Measurements from ENCODE around the gene NEURL4.
"Not testable (repeated sequence)": the region's sequence is repeated elsewhere in the genome, so short reads cannot be mapped to it uniquely, and the experiment has no call there.

NEURL4 gene

GRCh38 chr17:7348478-7349242, 19.5 kb upstream of the NEURL4 start:
- Histone ChIP-seq H4K20me1 (0 out of 2 replicates have a peak, but pooled peaks cover 6% of the 10 kb centered on the region), H3K36me3 (peaks cover 33% of the 10 kb centered on the region), H3K9me3 (no peaks in the 10 kb centered on the region), H3K9ac (no peak overlapping the region), H3K4me1 (peaks cover 35% of the 10 kb centered on the region), H3K4me2 (no peak overlapping the region), H3K27me3 (no peaks in the 10 kb centered on the region), H3K27ac (no peak overlapping the region), H3K4me3 (no peak overlapping the region)
- no peak for TF ChIP-seq Cebpa-rat (IDR thresholded peaks at IDR 0.05)

GRCh38 chr17:7347630-7348477, 18.7 kb upstream of the NEURL4 start:
- TF ChIP-seq Cebpa-rat (IDR thresholded peaks at IDR 0.05): no peak
- H3K27ac ChIP-seq: no peak overlapping the region
- no peak overlapping the region for H3K9ac ChIP-seq
- no peaks in the 10 kb centered on the region for H3K27me3 ChIP-seq
- peaks cover 27% of the 10 kb centered on the region for H3K4me1 ChIP-seq
- H3K36me3 ChIP-seq: peaks cover 41% of the 10 kb centered on the region
- H3K9me3 ChIP-seq: no peaks in the 10 kb centered on the region
- 0 out of 2 replicates have a peak, but pooled peaks cover 6% of the 10 kb centered on the region for H4K20me1 ChIP-seq
- H3K4me2 ChIP-seq: no peak overlapping the region
- no peak overlapping the region for H3K4me3 ChIP-seq

GRCh38 chr17:7346761-7347614, 17.9 kb upstream of the NEURL4 start:
- peaks cover 20% of the 10 kb centered on the region for H3K4me1 ChIP-seq
- no peak overlapping the region for H3K4me2 ChIP-seq
- no peak for TF ChIP-seq Cebpa-rat (IDR thresholded peaks at IDR 0.05)
- H3K36me3 ChIP-seq: peaks cover 50% of the 10 kb centered on the region
- H3K27me3 ChIP-seq: no peaks in the 10 kb centered on the region
- H3K27ac ChIP-seq: no peak overlapping the region
- no peak overlapping the region for H3K4me3 ChIP-seq
- H3K9ac ChIP-seq: no peak overlapping the region
- 0 out of 2 replicates have a peak, but pooled peaks cover 6% of the 10 kb centered on the region for H4K20me1 ChIP-seq
- no peaks in the 10 kb centered on the region for H3K9me3 ChIP-seq

- Histone ChIP-seq H4K20me1 (no peaks in the 10 kb centered on the region), H3K9ac (no peak overlapping the region), H3K4me2 (no peak overlapping the region), H3K27me3 (no peaks in the 10 kb centered on the region), H3K36me3 (peaks cover 73% of the 10 kb centered on the region), H3K27ac (no peak overlapping the region), H3K9me3 (no peaks in the 10 kb centered on the region), H3K4me3 (no peak overlapping the region), H3K4me1 (peaks cover 18% of the 10 kb centered on the region)
- TF ChIP-seq Cebpa-rat (IDR thresholded peaks at IDR 0.05): no peak
These were observed 14.1 kb upstream of the NEURL4 start for GRCh38 chr17:7343250-7343649.

GRCh38 chr17:7341842-7342241, 12.7 kb upstream of the NEURL4 start:
- H3K4me1 ChIP-seq: peaks cover 32% of the 10 kb centered on the region
- no peak overlapping the region for H3K27ac ChIP-seq
- peaks cover 59% of the 10 kb centered on the region for H3K36me3 ChIP-seq
- no peak overlapping the region for H3K9ac ChIP-seq
- H4K20me1 ChIP-seq: no peaks in the 10 kb centered on the region
- no peaks in the 10 kb centered on the region for H3K9me3 ChIP-seq
- H3K4me2 ChIP-seq: no peak overlapping the region
- H3K4me3 ChIP-seq: no peak overlapping the region
- no peaks in the 10 kb centered on the region for H3K27me3 ChIP-seq
- TF ChIP-seq Cebpa-rat (IDR thresholded peaks at IDR 0.05): no peak

- Histone ChIP-seq H3K4me3 (no peak overlapping the region), H4K20me1 (no peaks in the 10 kb centered on the region), H3K36me3 (peaks cover 50% of the 10 kb centered on the region), H3K9me3 (no peaks in the 10 kb centered on the region), H3K27ac (no peak overlapping the region), H3K4me1 (peaks cover 49% of the 10 kb centered on the region), H3K9ac (no peak overlapping the region; the same call in 1 of the 2 replicates), H3K27me3 (no peaks in the 10 kb centered on the region), H3K4me2 (no peak overlapping the region)
- no peak for TF ChIP-seq Cebpa-rat (IDR thresholded peaks at IDR 0.05)
These were observed 11.0 kb upstream of the NEURL4 start for GRCh38 chr17:7340179-7340578.

- H3K9me3 ChIP-seq, H3K27me3 ChIP-seq, H4K20me1 ChIP-seq: not testable (repeated sequence)
- H3K36me3 ChIP-seq: peaks cover 32% of the 10 kb centered on the region
- peak overlapping the region; percentile 75; the same call in 1 of the 2 replicates for H3K9ac ChIP-seq
- H3K27ac ChIP-seq: peak overlapping the region; percentile 85
- H3K4me3 ChIP-seq: peak overlapping the region; percentile 68
- peaks cover 73% of the 10 kb centered on the region for H3K4me1 ChIP-seq
- H3K4me2 ChIP-seq: peak overlapping the region; percentile 98
These were observed 8.5 kb upstream of the NEURL4 start for GRCh38 chr17:7337600-7337999.

- H4K20me1 ChIP-seq: no peaks in the 10 kb centered on the region
- H3K4me3 ChIP-seq: peak within 1 kb of the TSS; percentile 68
- peak within 1 kb of the TSS; percentile 85 for H3K27ac ChIP-seq
- peak within 1 kb of the TSS; percentile 98 for H3K4me2 ChIP-seq
- no peaks in the 10 kb centered on the region for H3K9me3 ChIP-seq
- H3K27me3 ChIP-seq: no peaks in the 10 kb centered on the region
- H3K36me3 ChIP-seq: peaks cover 21% of the 10 kb centered on the region
- H3K4me1 ChIP-seq: peaks cover 84% of the 10 kb centered on the region
- no peak for TF ChIP-seq Cebpa-rat (IDR thresholded peaks at IDR 0.05)
- H3K9ac ChIP-seq: peak within 1 kb of the TSS; percentile 75
These were observed 7.4 kb upstream of the NEURL4 start, which contains the start of gene ACAP1 for GRCh38 chr17:7336240-7337175. Gene ACAP1 (plus strand): TSS chr17:7336529. CDS start chr17:7336735, 206 bp downstream.

GRCh38 chr17:7335765-7336164, 6.6 kb upstream of the NEURL4 start:
- not testable (repeated sequence) for H3K9me3 ChIP-seq, H3K27me3 ChIP-seq, H4K20me1 ChIP-seq
- H3K27ac ChIP-seq: peak overlapping the region; percentile 85
- peaks cover 13% of the 10 kb centered on the region; the same call in 1 of the 2 replicates for H3K36me3 ChIP-seq
- H3K4me1 ChIP-seq: peaks cover 91% of the 10 kb centered on the region
- H3K4me3 ChIP-seq: peak overlapping the region; percentile 68
- peak overlapping the region; percentile 75; the same call in 1 of the 2 replicates for H3K9ac ChIP-seq
- H3K4me2 ChIP-seq: peak overlapping the region; percentile 98
